Measurements from ENCODE around the gene CYP4F22. TPM values are rescaled to one million over a fixed set of nuclear protein-coding genes. Genes with fewer than 3 reads are reported as not detected.

CYP4F22 gene
- total and polyA plus RNA-seq, 2 of the 8 experiments (the other 6 are each of a cell fraction or from before 2014, with no cell fraction given) = not detected

DNA sequence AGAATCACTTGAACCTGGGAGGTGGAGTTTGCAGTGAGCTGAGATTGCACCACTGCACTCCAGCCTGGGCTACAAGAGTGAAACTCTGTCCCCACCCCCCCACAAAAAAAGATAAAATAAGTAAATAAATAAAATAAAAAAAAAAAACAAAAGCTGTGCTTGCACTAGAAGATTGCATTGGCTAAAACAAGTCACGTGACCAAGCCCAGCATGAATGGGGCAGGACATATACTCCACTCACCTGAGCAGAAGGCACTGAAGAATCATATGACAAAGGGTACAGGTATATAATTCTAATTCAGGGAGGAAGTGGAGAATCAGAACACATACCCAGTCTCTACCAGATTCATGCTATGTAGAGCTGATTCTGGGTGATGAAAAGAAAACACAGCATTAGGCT is 36.6 kb downstream of the CYP4F22 start:
- no peak for FAIRE-seq
- POLR2A ChIA-PET (ENCODE audit: partially characterized antibody) = no interaction called here
- CTCF ChIA-PET (ENCODE audit: partially characterized antibody) = interaction anchor here (1.1 to 1.6 kb wide), 2 partner anchors 11 to 12 kb away, joined by 3 to 4 read pairs; no protein-coding TSS in a partner anchor
- TF ChIP-seq RAD21 (IDR thresholded peaks at IDR 0.05 in 1 of 2, conservative IDR thresholded peaks at IDR 0.05 in 1 of 2; ENCODE audit: low read depth in 2 of 2, low read length in 2 of 2) (no peak), CHD1 (IDR thresholded peaks at IDR 0.05; ENCODE audit: low read depth, low read length) (no peak), CREB1 (IDR thresholded peaks at IDR 0.05) (no peak), EP300 (IDR thresholded peaks at IDR 0.05; ENCODE audit: borderline replicate concordance in 1 of 2, low read depth in 2 of 2, low read length in 2 of 2) (no peak), ASH2L (IDR thresholded peaks at IDR 0.05; ENCODE audit: low read length) (no peak), SUZ12 (IDR thresholded peaks at IDR 0.05; ENCODE audit: low read length) (no peak), KDM1A (IDR thresholded peaks at IDR 0.05; ENCODE audit: borderline replicate concordance, low read length) (no peak), KDM4A (IDR thresholded peaks at IDR 0.05; ENCODE audit: low read depth, low read length, severe bottlenecking) (no peak), CEBPB (IDR thresholded peaks at IDR 0.05; ENCODE audit: low read depth, low read length) (no peak), RBBP5 (IDR thresholded peaks at IDR 0.05; ENCODE audit: borderline replicate concordance, low read depth, low read length) (no peak)
- TF ChIP-seq, protein P1, sequence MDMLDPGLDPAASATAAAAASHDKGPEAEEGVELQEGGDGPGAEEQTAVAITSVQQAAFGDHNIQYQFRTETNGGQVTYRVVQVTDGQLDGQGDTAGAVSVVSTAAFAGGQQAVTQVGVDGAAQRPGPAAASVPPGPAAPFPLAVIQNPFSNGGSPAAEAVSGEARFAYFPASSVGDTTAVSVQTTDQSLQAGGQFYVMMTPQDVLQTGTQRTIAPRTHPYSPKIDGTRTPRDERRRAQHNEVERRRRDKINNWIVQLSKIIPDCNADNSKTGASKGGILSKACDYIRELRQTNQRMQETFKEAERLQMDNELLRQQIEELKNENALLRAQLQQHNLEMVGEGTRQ (IDR thresholded peaks at IDR 0.05; ENCODE audit: low read length) = no peak

More for the DNA sequence above, 36.6 kb downstream of the CYP4F22 start:
- no peak overlapping the region for H2BK120ac ChIP-seq (replicated peaks; ENCODE audit: low read depth, low read length)
- H4K8ac ChIP-seq (ENCODE audit: extremely low read depth, insufficient read depth, low read length) = no peak overlapping the region
- H3K4me1 ChIP-seq (replicated peaks in 1 of 4; ENCODE audit: control insufficient read depth in 3 of 4, insufficient read depth in 4 of 4, low read length in 3 of 4) = no peaks in the 10 kb centered on the region
- no peak overlapping the region for H2BK15ac ChIP-seq (ENCODE audit: low read length)
- H3K9ac ChIP-seq (replicated peaks in 1 of 4; ENCODE audit: extremely low read depth in 1 of 4, low read depth in 3 of 4, low read length in 3 of 4) = no peak overlapping the region
- H3K18ac ChIP-seq (ENCODE audit: extremely low read depth, low read length) = no peak overlapping the region
- DNase-seq (ENCODE audit: low read depth in 1 of 2, low spot score in 2 of 2) = no peak
- H3K4ac ChIP-seq (replicated peaks; ENCODE audit: insufficient read length, low read depth, low read length) = no peak overlapping the region
- H3K23me2 ChIP-seq (ENCODE audit: low read depth, low read length) = no peaks in the 10 kb centered on the region; the same call in 1 of the 2 replicates
- H2BK20ac ChIP-seq (ENCODE audit: low read length) = no peak overlapping the region
- H3K14ac ChIP-seq (ENCODE audit: insufficient read length) = no peak overlapping the region
- no peaks in the 10 kb centered on the region for H3K79me1 ChIP-seq (ENCODE audit: low read depth, low read length)
- H3K4me2 ChIP-seq (ENCODE audit: insufficient read depth in 1 of 2, low read depth in 2 of 2, low read length in 2 of 2) = no peak overlapping the region
- H2AK5ac ChIP-seq (ENCODE audit: low read depth, low read length) = no peak overlapping the region
- no peak overlapping the region for H2BK5ac ChIP-seq (ENCODE audit: low read depth, low read length)
- WGBS, 2 experiments (ENCODE audit: extremely low coverage in 1 of 2, insufficient coverage in 1 of 2, insufficient read length in 1 of 2, insufficient replicate concordance in 2 of 2, low coverage in 1 of 2, low lambda C conversion rate in 2 of 2, missing lambda C conversion rate in 1 of 2) = 85% methylated on average over 1 of the region's 1 CpG; no CpG with 5 or more reads in 1 of the 2 experiments
- H3K56ac ChIP-seq (replicated peaks; ENCODE audit: insufficient read length, low read depth, low read length) = no peak overlapping the region
- H4K5ac ChIP-seq (ENCODE audit: insufficient read length, low read depth, low read length) = no peak overlapping the region
- H3K79me2 ChIP-seq (ENCODE audit: control insufficient read depth in 1 of 2, insufficient read depth in 2 of 2, low read length in 2 of 2) = no peaks in the 10 kb centered on the region
- no peak overlapping the region for H3K27ac ChIP-seq (ENCODE audit: low read depth, low read length)
- H2BK12ac ChIP-seq (ENCODE audit: low read depth, low read length) = no peak overlapping the region
- H3K4me3 ChIP-seq (ENCODE audit: extremely low read depth in 1 of 4, insufficient read depth in 2 of 4, low read depth in 3 of 4, low read length in 4 of 4) = no peak overlapping the region
- no peaks in the 10 kb centered on the region for H3K36me3 ChIP-seq (ENCODE audit: control insufficient read depth in 2 of 4, insufficient read depth in 4 of 4, low read length in 3 of 4)
- H2AFZ ChIP-seq (ENCODE audit: low read length) = no peak overlapping the region
- peaks cover 36 to 69% of the 10 kb centered on the region in 2 experiments for H3K9me3 ChIP-seq (ENCODE audit: insufficient read depth in 2 of 2, low read depth in 1 of 2, low read length in 1 of 2)
- no peaks in the 10 kb centered on the region for H3K27me3 ChIP-seq (replicated peaks in 1 of 4; ENCODE audit: control insufficient read depth in 3 of 4, extremely low read depth in 1 of 4, insufficient read depth in 3 of 4, low read length in 3 of 4)
- H4K91ac ChIP-seq (replicated peaks; ENCODE audit: insufficient read length, low read length) = no peak overlapping the region
- no peaks in the 10 kb centered on the region for H4K20me1 ChIP-seq (replicated peaks in 1 of 2; ENCODE audit: control insufficient read depth in 1 of 2, insufficient read depth in 2 of 2, low read length in 2 of 2)
- no peak overlapping the region for H3K23ac ChIP-seq (ENCODE audit: insufficient read length)
